H9 (cell line): Measurements from ENCODE around the gene CYGB. TPM values are rescaled to one million over a fixed set of nuclear protein-coding genes. Genes with fewer than 3 reads are reported as not detected.
A peak's percentile ranks its signal among the peaks of the same experiment; 100 is the strongest.

Experiments used
- DNase-seq: peaks from one replicate; pipeline ENCODE4 v3.0.0-alpha.2; 2017
- H2AFZ ChIP-seq: one replicate; pipeline ENCODE4 v1.6.1; 2013; ENCODE audit warnings: mild to moderate bottlenecking, low read length, control low read depth, moderate library complexity
- H2AK5ac ChIP-seq: 2 replicates; pipeline ENCODE4 v1.6.1; 2013; ENCODE audit warnings: low read length, control low read depth, mixed read lengths; ENCODE audit not compliant: insufficient read length
- H2BK120ac ChIP-seq: one replicate; pipeline ENCODE4 v1.6.1; 2013; ENCODE audit warnings: low read depth, mild to moderate bottlenecking, low read length, control low read depth, inconsistent platforms; ENCODE audit not compliant: poor library complexity, severe bottlenecking
- H2BK12ac ChIP-seq: 2 replicates; pipeline ENCODE4 v1.6.1; 2013; ENCODE audit warnings: low read length, control low read depth, mixed read lengths, low read depth; ENCODE audit not compliant: insufficient read length
- H2BK15ac ChIP-seq: 2 replicates; pipeline ENCODE4 v1.6.1; 2013; ENCODE audit warnings: low read depth, low read length, control low read depth
- H2BK20ac ChIP-seq: one replicate; pipeline ENCODE4 v1.6.1; 2013; ENCODE audit warnings: low read depth, mild to moderate bottlenecking, low read length, control low read depth, inconsistent platforms; ENCODE audit not compliant: poor library complexity, severe bottlenecking
- H2BK5ac ChIP-seq: 2 replicates; pipeline ENCODE4 v1.6.1; 2013; ENCODE audit warnings: low read length, control low read depth, mixed read lengths; ENCODE audit not compliant: insufficient read length
- H3K14ac ChIP-seq: 2 replicates; pipeline ENCODE4 v1.6.1; 2013; ENCODE audit warnings: low read length, control low read depth; ENCODE audit not compliant: insufficient read depth
- H3K18ac ChIP-seq: 2 replicates; pipeline ENCODE4 v1.6.1; 2013; ENCODE audit warnings: low read depth, mild to moderate bottlenecking, mixed read lengths, low read length, control low read depth; ENCODE audit not compliant: insufficient read length
- H3K23ac ChIP-seq: 2 replicates; pipeline ENCODE4 v1.6.1; 2013; ENCODE audit warnings: low read length, control low read depth, mixed read lengths, low read depth; ENCODE audit not compliant: insufficient read length
- H3K23me2 ChIP-seq: 2 replicates; pipeline ENCODE4 v1.6.1; 2013; ENCODE audit warnings: low read depth, mild to moderate bottlenecking, mixed read lengths, low read length, control low read depth; ENCODE audit not compliant: insufficient read length, poor library complexity, severe bottlenecking
- H3K27ac ChIP-seq: 2 replicates; pipeline ENCODE4 v1.5.1; 2013; ENCODE audit warnings: low read length, control low read depth, mixed read lengths, low read depth; ENCODE audit not compliant: insufficient read length
- H3K27me3 ChIP-seq: 2 replicates; pipeline ENCODE4 v1.6.1; 2013; ENCODE audit warnings: low read length, control low read depth, inconsistent platforms; ENCODE audit not compliant: insufficient read depth
- H3K4ac ChIP-seq: 2 replicates; pipeline ENCODE4 v1.6.1; 2013; ENCODE audit warnings: low read depth, mild to moderate bottlenecking, control low read depth, inconsistent platforms, low read length, moderate library complexity
- H3K4me1 ChIP-seq: 2 replicates; pipeline ENCODE4 v1.6.1; 2013; ENCODE audit warnings: low read length, control low read depth, inconsistent platforms; ENCODE audit not compliant: insufficient read depth
- H3K4me2 ChIP-seq: 2 replicates; pipeline ENCODE4 v1.6.1; 2013; ENCODE audit warnings: low read length, control low read depth, mixed read lengths; ENCODE audit not compliant: insufficient read length, insufficient read depth
- H3K56ac ChIP-seq: 2 replicates; pipeline ENCODE4 v1.6.1; 2013; ENCODE audit warnings: low read depth, mild to moderate bottlenecking, mixed read lengths, low read length, control low read depth; ENCODE audit not compliant: insufficient read length
- H3K79me1 ChIP-seq: 2 replicates; pipeline ENCODE4 v1.6.1; 2013; ENCODE audit warnings: low read depth, mild to moderate bottlenecking, moderate library complexity, low read length, control low read depth, inconsistent platforms; ENCODE audit not compliant: insufficient read depth, poor library complexity, severe bottlenecking
- H3K79me2 ChIP-seq: 2 replicates; pipeline ENCODE4 v1.6.1; 2013; ENCODE audit warnings: low read length, control low read depth, inconsistent platforms; ENCODE audit not compliant: insufficient read depth
- H3K9ac ChIP-seq: 2 replicates; pipeline ENCODE4 v1.6.1; 2013; ENCODE audit warnings: low read length, control low read depth, mixed read lengths; ENCODE audit not compliant: insufficient read length; ENCODE audit errors: extremely low read depth
- H3K9me3 ChIP-seq: one replicate; pipeline ENCODE4 v1.6.1; 2013; ENCODE audit warnings: low read depth, low read length, inconsistent platforms; ENCODE audit not compliant: control insufficient read depth
- H3T11ph ChIP-seq: one replicate; pipeline ENCODE4 v1.6.1; 2013; ENCODE audit warnings: mild to moderate bottlenecking, low read length, control low read depth, inconsistent platforms
- H4K20me1 ChIP-seq: one replicate; pipeline ENCODE4 v1.6.1; 2013; ENCODE audit not compliant: control insufficient read depth, insufficient read length, insufficient read depth
- H4K5ac ChIP-seq: 2 replicates; pipeline ENCODE4 v1.6.1; 2013; ENCODE audit warnings: low read depth, mild to moderate bottlenecking, mixed read lengths, low read length, control low read depth; ENCODE audit not compliant: insufficient read length
- H4K8ac ChIP-seq: replicated peaks from 2 replicates; pipeline ENCODE4 v1.6.1; 2013; ENCODE audit warnings: low read length, control low read depth, mixed read lengths, low read depth; ENCODE audit not compliant: insufficient read length
- H4K91ac ChIP-seq: 2 replicates; pipeline ENCODE4 v1.6.1; 2013; ENCODE audit warnings: low read depth, mild to moderate bottlenecking, moderate library complexity, mixed read lengths, low read length, control low read depth; ENCODE audit not compliant: insufficient read length
- H3K27ac Mint-ChIP-seq, 3 experiments: 2 replicates in 2 of 3; 3 replicates in 1 of 3; pipeline ENCODE4 v1.8.0; 2020 to 2021; ENCODE audit warnings: mixed read lengths in 3 of 3, mild to moderate bottlenecking in 1 of 3, moderate library complexity in 1 of 3
- H3K27me3 Mint-ChIP-seq: 2 replicates; pipeline ENCODE4 v1.8.0; 2021; ENCODE audit warnings: low read depth, mild to moderate bottlenecking, moderate library complexity, mixed read lengths
- H3K36me3 Mint-ChIP-seq, 3 experiments: 2 replicates in 2 of 3; 3 replicates in 1 of 3; pipeline ENCODE4 v1.8.0; 2020 to 2021; ENCODE audit warnings: low read depth in 3 of 3, mixed read lengths in 3 of 3; ENCODE audit not compliant: insufficient read depth in 1 of 3
- H3K4me1 Mint-ChIP-seq, 2 experiments: 2 replicates each; pipeline ENCODE4 v1.8.0; 2020; ENCODE audit warnings: mixed read lengths in 2 of 2
- H3K4me3 Mint-ChIP-seq, 2 experiments: 2 replicates in 1 of 2; 3 replicates in 1 of 2; pipeline ENCODE4 v1.8.0; 2020 to 2021; ENCODE audit warnings: mild to moderate bottlenecking in 2 of 2, mixed read lengths in 2 of 2, moderate library complexity in 1 of 2
- H3K9me3 Mint-ChIP-seq, 2 experiments: 2 replicates in 1 of 2; 3 replicates in 1 of 2; pipeline ENCODE4 v1.8.0; 2020; ENCODE audit warnings: mild to moderate bottlenecking in 2 of 2, mixed read lengths in 2 of 2, moderate library complexity in 1 of 2
- WGBS: extraction: QIAGEN DNeasy Blood & Tissue Kit; methylation state at CpG from one replicate; pipeline ENCODE4 v1.1.7; 2013; ENCODE audit warnings: missing lambda C conversion rate, low lambda C conversion rate, mixed read lengths; ENCODE audit not compliant: insufficient read length; ENCODE audit errors: extremely low coverage; 5-methylcytosine and 5-hydroxymethylcytosine counted together
- long read RNA-seq: library from polyadenylated mRNA; unstranded; transcript quantifications from one replicate; pipeline ENCODE4 v2.0.0, GENCODE V29; 2020
- total RNA-seq: library from RNA; stranded (reverse); gene quantifications from 2 replicates; pipeline ENCODE4 v1.2.1, GENCODE V29; 2021
- TF ChIP-seq, protein P1 (sequence below): fragments of 200-600 bp; sonication (generic); conservative IDR thresholded peaks from 3 replicates; pipeline ENCODE4 v1.8.0; 2021; ENCODE audit warnings: antibody characterized with exemption, mild to moderate bottlenecking

CYGB gene
- 2.4 and 2.8 TPM in 2 replicates for total RNA-seq
- long read RNA-seq, transcript CYGB-203 (4 exons, 788 nt) = major isoform, 5 of 7 reads
- long read RNA-seq, partial matches to known transcripts = 0 of 7 reads
- long read RNA-seq, other reads (novel, unspliced or antisense) = 2 of 7 reads

DNA sequence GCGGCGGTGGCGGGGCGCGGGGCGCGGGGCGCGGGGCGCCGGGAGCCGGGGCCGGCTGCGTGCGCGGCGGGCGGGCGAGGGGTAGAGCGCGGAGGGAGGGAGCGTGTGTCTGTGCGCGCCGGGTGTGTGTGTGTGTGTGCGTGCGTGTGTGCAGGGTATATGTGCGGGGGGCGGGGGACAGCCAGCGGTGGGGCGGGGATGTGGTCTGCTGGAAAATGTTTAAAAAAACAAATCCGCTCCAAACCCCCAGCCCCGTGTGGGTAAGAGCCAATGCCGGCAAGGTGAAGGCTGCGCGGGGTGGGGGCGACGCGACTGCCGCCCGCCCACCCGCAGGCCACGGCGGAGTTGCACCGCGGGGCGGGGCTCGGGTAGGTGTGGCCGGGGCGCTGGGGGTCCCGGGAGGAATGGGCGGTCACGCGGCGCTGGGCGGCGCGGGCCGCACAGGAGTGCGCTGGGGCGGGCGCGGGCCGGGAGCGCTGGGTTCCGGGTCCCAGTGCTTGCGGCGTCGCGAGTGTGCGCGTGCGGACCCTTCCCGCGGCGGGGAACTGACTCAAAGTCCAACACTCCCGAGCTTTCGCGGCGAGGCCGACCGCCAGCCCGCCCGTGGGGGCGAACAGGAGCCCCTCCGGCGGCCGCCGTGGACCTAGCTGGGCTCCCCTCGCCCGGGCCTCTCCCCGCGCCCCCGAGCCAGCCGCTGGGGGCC, at the start of gene CYGB:
CYGB (minus strand) TSS at position 132 of the 703 bp plus-strand sequence. CDS start 167 bp downstream, outside the sequence.
- TF ChIP-seq, protein P1, sequence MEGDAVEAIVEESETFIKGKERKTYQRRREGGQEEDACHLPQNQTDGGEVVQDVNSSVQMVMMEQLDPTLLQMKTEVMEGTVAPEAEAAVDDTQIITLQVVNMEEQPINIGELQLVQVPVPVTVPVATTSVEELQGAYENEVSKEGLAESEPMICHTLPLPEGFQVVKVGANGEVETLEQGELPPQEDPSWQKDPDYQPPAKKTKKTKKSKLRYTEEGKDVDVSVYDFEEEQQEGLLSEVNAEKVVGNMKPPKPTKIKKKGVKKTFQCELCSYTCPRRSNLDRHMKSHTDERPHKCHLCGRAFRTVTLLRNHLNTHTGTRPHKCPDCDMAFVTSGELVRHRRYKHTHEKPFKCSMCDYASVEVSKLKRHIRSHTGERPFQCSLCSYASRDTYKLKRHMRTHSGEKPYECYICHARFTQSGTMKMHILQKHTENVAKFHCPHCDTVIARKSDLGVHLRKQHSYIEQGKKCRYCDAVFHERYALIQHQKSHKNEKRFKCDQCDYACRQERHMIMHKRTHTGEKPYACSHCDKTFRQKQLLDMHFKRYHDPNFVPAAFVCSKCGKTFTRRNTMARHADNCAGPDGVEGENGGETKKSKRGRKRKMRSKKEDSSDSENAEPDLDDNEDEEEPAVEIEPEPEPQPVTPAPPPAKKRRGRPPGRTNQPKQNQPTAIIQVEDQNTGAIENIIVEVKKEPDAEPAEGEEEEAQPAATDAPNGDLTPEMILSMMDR = no peak
- H3K36me3 Mint-ChIP-seq = no peaks in the 10 kb centered on the region
- Histone ChIP-seq H3K27me3 (peaks cover 20% of the 10 kb centered on the region; the same call in 1 of the 2 replicates), H3K9ac (no peak within 1 kb of the TSS), H2AK5ac (no peak within 1 kb of the TSS), H3K23me2 (peaks cover 11% of the 10 kb centered on the region), H3K79me2 (no peaks in the 10 kb centered on the region), H4K91ac (no peak within 1 kb of the TSS), H2BK12ac (no peak within 1 kb of the TSS), H3K23ac (no peak within 1 kb of the TSS), H2BK15ac (no peak within 1 kb of the TSS), H2BK120ac (no peak within 1 kb of the TSS), H3T11ph (no peak within 1 kb of the TSS), H3K9me3 (no peaks in the 10 kb centered on the region), H3K4me2 (peak within 1 kb of the TSS; percentile 70), H4K20me1 (peaks cover 4% of the 10 kb centered on the region), H3K79me1 (no peaks in the 10 kb centered on the region), H3K18ac (no peak within 1 kb of the TSS), H2AFZ (no peak within 1 kb of the TSS), H3K4me1 (peaks cover 2% of the 10 kb centered on the region; the same call in 1 of the 2 replicates), H4K5ac (no peak within 1 kb of the TSS), H3K27ac (no peak within 1 kb of the TSS), H3K14ac (peak within 1 kb of the TSS; percentile 53; the same call in 1 of the 2 replicates), H4K8ac (no peak within 1 kb of the TSS), H2BK20ac (no peak within 1 kb of the TSS), H3K4ac (no peak within 1 kb of the TSS), H3K56ac (no peak within 1 kb of the TSS), H2BK5ac (no peak within 1 kb of the TSS)
- no CpG with 5 or more reads among the region's 95 CpGs for WGBS
- H3K4me3 Mint-ChIP-seq = peak within 1 kb of the TSS; percentile 67 to 79
- DNase-seq = no peak
- H3K4me1 Mint-ChIP-seq = peaks cover 20 to 38% of the 10 kb centered on the region in 2 experiments
- no peaks in the 10 kb centered on the region for H3K9me3 Mint-ChIP-seq
- peak within 1 kb of the TSS in 1 of 3 experiments; percentile 74; a peak in 1 of 7 replicates for H3K27ac Mint-ChIP-seq
- H3K27me3 Mint-ChIP-seq = peaks cover 68% of the 10 kb centered on the region
